GM21619 (cell line): ENCODE results near the gene RACK1.

Experiments
- ATAC-seq: cut with Tn5 transposase; IDR thresholded peaks from one replicate; pipeline ENCODE4 v1.9.1; 2021; ENCODE audit not compliant: unreplicated experiment

Gene RACK1

DNA sequence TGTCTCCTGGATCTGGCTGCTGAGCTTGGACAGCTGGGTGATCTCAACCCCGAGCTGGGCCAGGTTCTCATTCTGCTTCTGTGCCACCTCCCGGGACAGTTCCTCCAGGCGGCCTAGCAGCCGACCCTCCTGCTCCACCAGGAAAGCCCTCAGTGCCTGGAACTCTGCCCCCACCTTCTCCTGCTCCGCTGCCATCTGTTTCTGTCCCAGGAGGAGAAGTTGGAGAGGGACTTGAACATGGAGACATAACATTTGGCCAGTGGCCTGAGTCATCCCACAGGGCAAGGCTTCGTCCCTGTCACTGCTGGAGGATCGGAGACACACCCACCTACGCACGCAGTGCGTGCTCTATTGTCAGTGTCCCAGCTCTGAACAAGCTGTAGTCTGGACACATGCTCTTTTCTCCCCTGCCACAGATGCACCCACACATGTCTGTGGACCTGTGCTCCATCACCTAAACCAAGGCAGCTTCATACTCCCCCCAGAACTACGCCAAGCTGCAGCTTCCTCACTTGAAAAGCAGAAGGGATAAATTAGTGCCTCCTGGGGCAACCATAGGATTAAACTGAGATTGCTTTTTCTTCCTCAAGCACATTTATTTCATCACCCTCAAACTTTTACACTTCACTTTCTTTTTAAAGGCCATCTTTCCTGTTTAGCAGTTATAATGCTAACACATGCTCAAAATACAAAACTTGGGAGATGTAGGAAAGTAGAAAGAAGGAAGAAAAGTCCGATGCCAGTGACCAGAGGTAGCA, 43.6 kb downstream of the RACK1 start:
- ATAC-seq = no peak

- peak; percentile 58 for ATAC-seq
Measured at GRCh38 chr5:181198905-181199519, 44.7 kb downstream of the RACK1 start.

DNA sequence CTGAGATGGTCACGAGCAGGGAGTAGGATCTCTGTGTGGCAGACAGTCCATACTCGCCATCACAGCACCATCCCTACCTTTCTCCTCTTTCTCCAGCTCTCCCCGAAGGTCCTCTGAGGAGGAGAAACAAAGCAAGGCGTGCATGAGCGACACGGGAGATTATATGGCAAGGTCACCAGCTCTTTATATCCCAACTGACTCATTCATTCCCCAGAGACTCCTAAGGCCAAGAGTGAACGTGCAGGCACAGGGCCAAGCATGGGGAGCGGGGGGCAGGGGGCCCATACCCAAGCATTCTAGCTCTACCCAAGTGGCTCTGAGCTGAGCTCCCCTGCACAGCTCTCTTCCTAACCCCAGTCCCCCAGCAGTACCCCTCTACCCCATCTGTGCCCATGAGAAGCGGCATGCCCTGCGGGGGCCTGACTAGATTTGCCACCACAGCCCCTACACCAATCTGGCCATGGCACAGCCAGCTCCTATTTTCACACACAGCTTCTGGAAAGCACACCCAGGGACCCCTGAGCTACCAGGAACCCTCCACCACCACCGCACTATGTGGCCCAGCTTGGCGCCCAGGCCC, 45.5 kb downstream of the RACK1 start:
- ATAC-seq = no peak

GRCh38 chr5:181197326-181197951, 46.3 kb downstream of the RACK1 start:
- no peak for ATAC-seq

DNA sequence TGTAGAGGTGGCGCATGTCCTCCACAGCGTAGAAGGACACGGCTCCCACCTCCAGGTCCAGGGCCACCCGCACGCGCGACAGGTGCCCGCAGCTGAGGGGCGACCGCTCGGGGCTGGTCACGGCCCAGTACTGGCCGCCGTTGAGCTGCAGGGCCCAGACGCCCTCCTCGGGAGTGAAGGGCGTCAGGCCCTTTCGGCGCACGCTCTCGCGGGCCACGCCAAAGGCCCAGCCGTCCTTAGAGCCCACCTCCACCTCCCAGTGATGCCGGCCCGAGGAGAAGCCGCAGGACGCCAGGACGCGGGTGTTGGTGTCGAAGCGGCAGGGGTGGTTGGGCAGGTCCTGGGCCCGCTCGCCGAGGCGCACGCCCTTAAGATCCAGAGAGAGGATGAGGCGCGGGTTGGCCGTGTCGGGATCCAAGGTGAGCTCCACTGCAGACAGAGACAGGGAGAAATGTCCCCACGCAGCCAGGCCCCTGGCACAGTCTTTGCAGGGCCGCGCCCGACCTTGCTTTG, 48.4 kb downstream of the RACK1 start:
- no peak for ATAC-seq

DNA sequence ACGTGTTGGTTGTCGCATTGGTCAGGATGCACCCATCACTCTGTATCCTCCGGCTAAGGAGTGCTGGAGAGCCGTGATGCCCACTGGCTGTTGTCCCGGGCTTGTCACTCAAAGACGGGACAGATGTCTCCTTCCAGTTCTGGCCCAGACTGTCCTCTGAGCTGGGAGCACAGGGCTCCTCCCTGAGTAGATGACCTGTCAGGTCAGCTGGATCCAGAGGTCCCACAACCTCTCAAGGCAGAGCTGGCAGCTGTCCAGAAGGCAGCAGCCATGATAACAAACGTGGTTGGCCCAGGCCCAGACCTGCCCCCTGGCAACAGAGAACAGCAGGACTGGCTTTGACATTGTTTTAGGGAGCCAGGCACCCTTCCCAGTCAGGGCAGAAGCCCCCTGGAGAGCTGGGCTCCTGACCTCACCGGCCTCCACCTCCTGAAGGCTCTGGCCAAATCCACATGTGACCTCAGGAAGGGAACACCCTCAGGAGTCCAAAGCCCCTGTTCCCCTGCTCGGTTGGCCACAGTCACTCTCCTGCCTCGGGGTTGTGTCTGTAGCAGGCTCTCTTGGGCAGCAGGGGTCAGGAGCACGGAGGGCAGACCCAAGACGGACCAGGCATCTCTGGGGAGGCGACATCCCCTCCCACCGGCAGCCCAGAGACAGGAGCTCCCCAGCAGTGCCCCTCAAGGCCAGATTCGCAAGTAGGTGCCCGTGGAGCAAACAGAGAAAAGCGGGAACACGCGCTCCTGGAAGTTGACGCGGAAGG, 49.0 kb downstream of the RACK1 start:
- ATAC-seq = no peak

DNA sequence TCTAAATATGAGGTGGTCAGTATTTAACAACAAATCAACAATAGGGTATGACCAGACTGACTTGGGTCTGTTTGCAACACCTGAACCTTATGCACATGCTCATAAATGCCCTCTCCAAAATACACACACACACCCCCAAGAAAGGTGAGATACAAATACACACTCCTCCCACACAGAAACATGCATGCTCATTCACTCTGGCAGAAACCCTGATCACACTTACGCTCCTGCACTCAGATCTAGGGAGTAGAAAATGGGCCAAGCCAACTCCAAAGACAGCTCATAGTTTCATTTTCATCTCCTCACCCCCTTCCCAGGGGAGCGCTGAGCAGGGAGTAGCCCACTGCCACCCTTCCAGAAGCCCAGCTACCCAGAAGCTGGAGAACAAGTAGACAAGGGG, 50.0 kb downstream of the RACK1 start:
- ATAC-seq = no peak

DNA sequence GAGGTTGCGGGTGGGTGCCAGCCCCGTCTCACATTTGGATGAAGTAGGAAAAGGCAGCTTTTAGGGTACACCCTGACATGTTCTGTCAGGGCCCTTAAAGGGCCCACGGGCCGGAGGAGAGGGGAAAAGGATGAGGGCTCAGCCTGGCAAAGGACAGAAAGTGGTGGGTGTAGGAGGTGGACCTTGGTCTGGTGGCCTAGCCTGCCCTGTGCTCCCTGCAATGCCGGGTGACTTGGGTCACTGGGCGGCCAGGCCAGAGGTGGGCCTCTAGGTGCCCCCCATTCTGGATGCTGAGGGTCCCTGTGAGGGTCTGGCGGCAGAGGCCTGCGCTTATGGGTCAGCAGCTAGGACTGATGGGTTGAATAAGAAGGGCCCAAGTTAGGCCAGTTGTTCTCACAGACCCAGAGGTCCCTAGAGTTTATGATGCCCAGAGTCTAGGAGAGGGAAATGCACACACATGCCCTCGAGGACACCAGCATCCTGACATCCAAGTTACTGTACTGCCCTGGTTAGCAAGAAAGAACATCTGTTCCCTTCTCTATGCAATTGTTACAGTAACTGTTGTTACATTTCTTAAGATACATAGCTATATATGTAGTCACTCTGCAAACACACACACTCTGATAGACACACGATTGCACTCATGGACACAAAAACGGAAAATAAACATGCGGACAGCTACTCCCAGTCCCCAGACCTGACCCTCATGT, 51.2 kb downstream of the RACK1 start:
- ATAC-seq = no peak

DNA sequence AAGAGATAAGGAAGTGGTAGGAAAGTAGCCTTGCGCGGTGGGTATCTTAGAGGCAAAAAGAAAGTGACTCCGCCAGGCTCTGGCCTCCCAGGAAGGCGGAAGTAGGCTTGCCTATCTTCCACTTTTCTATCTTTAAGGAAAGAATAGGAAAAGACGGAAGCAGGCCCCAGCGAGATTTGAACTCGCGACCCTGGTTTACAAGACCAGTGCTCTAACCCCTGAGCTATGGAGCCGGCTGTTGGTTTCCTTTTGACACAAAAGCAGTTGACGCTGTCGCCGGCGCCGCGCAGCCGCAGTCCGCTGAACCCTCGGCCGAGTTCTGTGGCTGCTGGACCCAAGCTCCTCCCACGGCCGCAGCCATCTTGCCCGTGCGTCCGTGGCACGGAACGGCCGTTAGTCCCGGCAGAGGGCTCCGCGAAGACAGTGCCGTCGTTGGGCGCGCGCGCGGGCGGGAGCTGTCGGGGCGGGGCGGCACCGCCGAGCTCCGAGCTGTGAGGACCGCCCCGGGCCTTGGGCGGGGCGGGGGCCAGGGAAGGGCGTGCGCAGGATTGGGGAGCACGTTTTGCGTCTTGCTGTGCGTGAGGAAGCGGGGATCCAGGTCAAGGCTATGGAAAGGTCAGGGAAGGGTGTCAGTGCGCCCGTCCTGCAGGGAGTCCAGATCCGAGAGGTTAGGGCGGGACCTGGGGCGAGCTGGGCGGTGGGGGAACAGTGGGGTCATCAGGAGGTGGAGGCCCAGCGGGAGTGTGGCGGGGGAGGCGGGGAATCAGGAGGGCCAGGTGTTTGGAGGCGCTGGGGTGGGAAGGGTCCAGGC, 52.0 kb downstream of the RACK1 start:
- ATAC-seq = peak; percentile 47

GRCh38 chr5:181190711-181191525, 52.8 kb downstream of the RACK1 start:
- ATAC-seq = peak; percentile 6

- no peak for ATAC-seq
Measured at GRCh38 chr5:181189962-181190710, 53.6 kb downstream of the RACK1 start.

- no peak for ATAC-seq
Measured at GRCh38 chr5:181189363-181189961, 54.2 kb downstream of the RACK1 start.

GRCh38 chr5:181188700-181189362, 54.9 kb downstream of the RACK1 start:
- ATAC-seq = no peak

GRCh38 chr5:181187500-181188213, 56.0 kb downstream of the RACK1 start:
- ATAC-seq = no peak

GRCh38 chr5:181186986-181187499, 56.7 kb downstream of the RACK1 start:
- no peak for ATAC-seq
